Right lobe of liver (tissue), 6 donors: ENCODE results near the gene ZBTB7C. TPM values are rescaled to one million over a fixed set of nuclear protein-coding genes. Genes with fewer than 3 reads are reported as not detected.

ENCODE experiments used
- ATAC-seq, 4 donors: fragments of 200-7000 bp; cut with Tn5 transposase; one replicate each; pipeline ENCODE4 v1.9.1; 2020; ENCODE audit warnings: mild to moderate bottlenecking in 4 of 4, moderate library complexity in 4 of 4
- DNase-seq, 3 donors: peaks; one replicate each; pipeline ENCODE4 v3.0.0-alpha.2; 2020
- H3K27ac ChIP-seq, 3 donors: fragments of 200-600 bp; one replicate each; pipeline ENCODE4 v1.8.0; 2022
- H3K27me3 ChIP-seq, 2 donors: fragments of 200-600 bp; one replicate each; pipeline ENCODE4 v1.8.0; 2022
- H3K36me3 ChIP-seq, 4 donors: fragments of 200-600 bp; sonication (generic) in 1 of 4; one replicate each; pipeline versions ENCODE4 v1.5.1 to v1.8.0; 2017 to 2022; ENCODE audit warnings: control low read depth in 1 of 4
- H3K4me1 ChIP-seq, 4 donors: fragments of 200-600 bp; sonication (generic) in 1 of 4; one replicate each; pipeline versions ENCODE4 v1.5.1 to v1.8.0; 2017 to 2022; ENCODE audit warnings: control low read depth in 1 of 4
- H3K4me3 ChIP-seq, 3 donors: fragments of 200-600 bp; one replicate each; pipeline ENCODE4 v1.8.0; 2022
- H3K9me3 ChIP-seq, 4 donors: fragments of 200-600 bp; sonication (generic) in 1 of 4; one replicate each; pipeline versions ENCODE4 v1.5.1 to v1.8.0; 2017 to 2022; ENCODE audit warnings: control low read depth in 1 of 4
- POLR2A ChIP-seq: fragments of 450-650 bp; IDR thresholded peaks from one replicate; pipeline ENCODE4 v1.6.1; 2017; ENCODE audit warnings: antibody characterized with exemption, mild to moderate bottlenecking
- WGBS: methylation state at CpG from one replicate; pipeline ENCODE4 v1.1.6; 2018; ENCODE audit warnings: low coverage, low lambda C conversion rate; ENCODE audit not compliant: insufficient coverage; ENCODE audit errors: missing lambda C conversion rate; 5-methylcytosine and 5-hydroxymethylcytosine counted together
- intact Hi-C, 2 donors: fragments of 100-400 bp; cut with DNase I; formaldehyde crosslinking; loops; one replicate each; pipeline versions ENCODE4 v1.11.2 to v1.14.1; 2022
- total RNA-seq, 6 experiments: library from RNA; depleted of rRNA in 2 of 6; stranded (reverse); fragments of >200 nt in 2 of 6; fragmentation: NEBNext Ultra II Directional in 3 of 6; extraction: Animal tissue kit (Norgen Biotek cat#: 25700) in 3 of 6; gene quantifications; one replicate each; pipeline versions ENCODE4 v1.1.0 to v1.2.4, GENCODE V29; 2016 to 2023
- TF ChIP-seq, protein P1 (sequence below), 4 donors: fragments of 200-600 bp in 3 of 4; fragments of 450-650 bp in 1 of 4; IDR thresholded peaks; one replicate each; pipeline versions ENCODE4 v1.5.1 to v1.8.0; 2016 to 2022; ENCODE audit warnings: antibody characterized with exemption in 4 of 4, mild to moderate bottlenecking in 2 of 4
- donor health status: DM: no; HTN: yes; CAD: no.
- donor health status: DM: no; HTN: no; CAD: no.
- donor health status: DM: no; HTN: no; CAD: no.
- donor health status: DM: no; HTN: yes; CAD: no.
- donor health status: DM: no; HTN: yes; CAD: no.

The ZBTB7C gene
- total RNA-seq, 6 experiments from 2014 or later = 1.1 to 1.7 (median 1.3) TPM

DNA sequence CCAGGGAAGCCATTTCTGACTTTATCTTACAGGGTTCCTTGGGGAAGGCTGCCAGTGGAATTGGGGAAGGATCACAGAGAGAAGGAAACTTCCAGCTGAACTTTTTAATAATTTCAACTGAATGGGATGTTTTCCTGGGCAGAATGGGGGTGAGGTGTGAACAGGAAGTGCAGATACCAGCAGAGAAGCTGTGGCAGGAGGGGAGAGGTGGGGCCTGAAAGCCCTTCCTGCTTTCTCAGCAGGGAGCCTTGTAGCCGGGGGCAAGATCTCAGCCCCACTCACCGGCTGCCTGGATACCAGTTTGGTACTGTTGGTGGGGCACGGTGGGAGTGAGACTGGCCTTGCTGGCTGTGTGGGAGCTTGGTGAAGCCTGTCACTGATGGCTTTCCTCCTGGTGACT, 170.5 kb downstream of the ZBTB7C start:
- no CpG with 5 or more reads among the region's 3 CpGs for WGBS
- Histone ChIP-seq H3K27ac (no peak overlapping the region), H3K9me3 (no peaks in the 10 kb centered on the region), H3K4me3 (no peak overlapping the region), H3K27me3 (no peaks in the 10 kb centered on the region), H3K4me1 (no peaks in the 10 kb centered on the region), H3K36me3 (no peaks in the 10 kb centered on the region)
- ATAC-seq (no peak), DNase-seq (no peak)
- intact Hi-C loops = no loop called here
- TF ChIP-seq, protein P1, sequence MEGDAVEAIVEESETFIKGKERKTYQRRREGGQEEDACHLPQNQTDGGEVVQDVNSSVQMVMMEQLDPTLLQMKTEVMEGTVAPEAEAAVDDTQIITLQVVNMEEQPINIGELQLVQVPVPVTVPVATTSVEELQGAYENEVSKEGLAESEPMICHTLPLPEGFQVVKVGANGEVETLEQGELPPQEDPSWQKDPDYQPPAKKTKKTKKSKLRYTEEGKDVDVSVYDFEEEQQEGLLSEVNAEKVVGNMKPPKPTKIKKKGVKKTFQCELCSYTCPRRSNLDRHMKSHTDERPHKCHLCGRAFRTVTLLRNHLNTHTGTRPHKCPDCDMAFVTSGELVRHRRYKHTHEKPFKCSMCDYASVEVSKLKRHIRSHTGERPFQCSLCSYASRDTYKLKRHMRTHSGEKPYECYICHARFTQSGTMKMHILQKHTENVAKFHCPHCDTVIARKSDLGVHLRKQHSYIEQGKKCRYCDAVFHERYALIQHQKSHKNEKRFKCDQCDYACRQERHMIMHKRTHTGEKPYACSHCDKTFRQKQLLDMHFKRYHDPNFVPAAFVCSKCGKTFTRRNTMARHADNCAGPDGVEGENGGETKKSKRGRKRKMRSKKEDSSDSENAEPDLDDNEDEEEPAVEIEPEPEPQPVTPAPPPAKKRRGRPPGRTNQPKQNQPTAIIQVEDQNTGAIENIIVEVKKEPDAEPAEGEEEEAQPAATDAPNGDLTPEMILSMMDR (IDR thresholded peaks at IDR 0.05) = no peak
- no peak for TF ChIP-seq POLR2A

GRCh38 chr18:48238206-48238605, 171.0 kb downstream of the ZBTB7C start:
- no peaks in the 10 kb centered on the region for H3K36me3 ChIP-seq
- ATAC-seq = no peak
- DNase-seq = no peak
- TF ChIP-seq, protein P1 (IDR thresholded peaks at IDR 0.05) = no peak
- TF ChIP-seq POLR2A = no peak
- 69% methylated on average over 3 of the region's 3 CpGs for WGBS
- H3K27ac ChIP-seq = no peak overlapping the region
- H3K4me1 ChIP-seq = no peaks in the 10 kb centered on the region
- H3K4me3 ChIP-seq = no peak overlapping the region
- no peaks in the 10 kb centered on the region for H3K27me3 ChIP-seq
- no peaks in the 10 kb centered on the region for H3K9me3 ChIP-seq
- intact Hi-C loops = no loop called here

DNA sequence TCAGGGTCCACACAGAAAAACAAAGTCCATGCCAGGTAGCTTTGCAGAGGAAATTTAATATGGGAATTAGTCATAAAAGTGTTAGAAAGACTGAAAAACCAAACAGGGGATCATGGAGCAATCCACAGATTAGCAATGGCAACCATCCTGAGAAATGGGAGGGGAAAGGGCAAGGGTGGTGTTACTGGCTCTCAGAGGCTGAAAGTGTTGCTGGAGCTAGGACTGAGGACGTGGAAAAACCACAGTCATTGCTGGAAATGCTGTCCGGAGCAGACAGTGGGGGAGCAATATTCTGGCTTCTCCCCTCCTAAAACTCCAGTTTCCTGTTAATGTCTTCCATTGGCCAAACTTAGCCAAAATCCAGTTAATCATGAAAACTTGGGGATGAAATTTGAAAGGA, 172.4 kb downstream of the ZBTB7C start:
- 53% methylated on average over 2 of the region's 2 CpGs for WGBS
- Histone ChIP-seq H3K27ac (no peak overlapping the region), H3K4me1 (no peaks in the 10 kb centered on the region), H3K36me3 (no peaks in the 10 kb centered on the region), H3K4me3 (no peak overlapping the region), H3K27me3 (no peaks in the 10 kb centered on the region), H3K9me3 (no peaks in the 10 kb centered on the region)
- TF ChIP-seq, protein P1 (IDR thresholded peaks at IDR 0.05) = no peak
- no peak for TF ChIP-seq POLR2A
- intact Hi-C loops = no loop called here
- DNase-seq (no peak), ATAC-seq (no peak)

DNA sequence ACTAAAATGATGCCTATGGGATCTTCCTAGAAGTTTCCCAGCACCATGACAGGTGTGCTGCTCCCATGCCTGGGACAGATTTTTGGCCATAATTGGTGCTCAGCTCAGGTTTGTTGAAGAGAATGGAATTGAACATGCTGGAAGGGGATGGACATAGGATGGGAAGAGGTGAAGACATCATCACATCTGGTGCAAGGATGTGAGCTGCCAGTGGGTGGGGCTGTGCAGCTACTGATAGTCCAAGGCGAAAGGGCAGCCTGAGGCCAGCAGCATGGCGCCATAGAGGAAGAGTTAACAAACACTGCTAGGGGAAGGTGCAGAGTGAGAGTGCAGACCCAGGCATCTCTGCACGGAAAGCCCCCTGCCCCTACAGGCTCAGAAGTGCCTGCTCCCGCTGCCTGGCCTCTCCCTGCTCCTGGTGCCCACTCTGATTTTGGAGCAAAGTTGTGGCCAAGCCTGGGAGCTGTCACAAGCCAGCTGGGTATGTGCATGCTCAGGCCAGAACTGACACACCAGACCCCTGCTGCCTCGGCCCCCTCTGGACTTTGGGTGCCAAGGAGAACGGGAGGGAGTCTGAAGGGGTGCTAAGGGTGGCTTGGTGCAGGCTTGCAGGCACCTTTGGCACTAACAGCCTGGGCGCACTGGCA, 178.6 kb downstream of the ZBTB7C start:
- Histone ChIP-seq H3K4me1 (peaks cover 0 to 4% (median 0%) of the 10 kb centered on the region in 4 donors), H3K27me3 (no peaks in the 10 kb centered on the region), H3K27ac (no peak overlapping the region), H3K4me3 (no peak overlapping the region), H3K9me3 (no peaks in the 10 kb centered on the region), H3K36me3 (no peaks in the 10 kb centered on the region)
- DNase-seq = peak; percentile 56 to 69 (median 61)
- TF ChIP-seq, protein P1 (IDR thresholded peaks at IDR 0.05) = peak in 3 of 4 donors; percentile 36 to 53 (median 37)
- no peak for TF ChIP-seq POLR2A
- intact Hi-C loops = no loop called here
- peak; percentile 78 to 91 (median 86) for ATAC-seq
- WGBS = 60% methylated on average over 1 of the region's 7 CpGs
